BE2C (cell line): ENCODE measurements around the gene GNAQ.
A peak's percentile ranks its signal among the peaks of the same experiment; 100 is the strongest.
"Not testable (repeated sequence)": the region's sequence is repeated elsewhere in the genome, so short reads cannot be mapped to it uniquely, and the experiment has no call there.

Source experiments
- DNase-seq: peaks from one replicate; pipeline ENCODE4 v3.0.0-alpha.2; 2020
- H3K27me3 ChIP-seq: fragments of 250-450 bp; sonication (Bioruptor Pico); 2 replicates; pipeline ENCODE4 v1.5.1; 2020; ENCODE audit warnings: mild to moderate bottlenecking
- H3K36me3 ChIP-seq: fragments of 250-450 bp; sonication (Bioruptor Pico); 2 replicates; pipeline ENCODE4 v1.5.1; 2020; ENCODE audit warnings: mild to moderate bottlenecking
- H3K4me1 ChIP-seq: fragments of 250-450 bp; sonication (Bioruptor Pico); 2 replicates; pipeline ENCODE4 v1.5.1; 2020
- H3K4me3 ChIP-seq: 2 replicates; pipeline ENCODE4 v1.5.1; 2011; ENCODE audit warnings: low read depth, low read length
- H3K9me3 ChIP-seq: fragments of 250-450 bp; sonication (Bioruptor Pico); 2 replicates; pipeline ENCODE4 v1.5.1; 2020
- CTCF ChIP-seq: IDR thresholded peaks from 2 replicates; pipeline ENCODE4 v1.5.1; 2012; ENCODE audit warnings: mild to moderate bottlenecking, low read depth, low read length

Gene GNAQ

GRCh38 chr9:77708064-77708815 is 323.4 kb downstream of the GNAQ start:
- Histone ChIP-seq H3K36me3 (no peaks in the 10 kb centered on the region), H3K27me3 (no peaks in the 10 kb centered on the region), H3K9me3 (0 out of 2 replicates have a peak, but pooled peaks cover 3% of the 10 kb centered on the region), H3K4me3 (no peak overlapping the region), H3K4me1 (peaks cover 15% of the 10 kb centered on the region)
- TF ChIP-seq CTCF: no peak
- DNase-seq: no peak

GRCh38 chr9:77707383-77708063 is 324.1 kb downstream of the GNAQ start:
- no peak for TF ChIP-seq CTCF
- no peak for DNase-seq
- Histone ChIP-seq H3K36me3 (no peaks in the 10 kb centered on the region), H3K27me3 (no peaks in the 10 kb centered on the region), H3K4me1 (peaks cover 8% of the 10 kb centered on the region), H3K9me3 (0 out of 2 replicates have a peak, but pooled peaks cover 3% of the 10 kb centered on the region), H3K4me3 (no peak overlapping the region)

GRCh38 chr9:77705636-77706035 is 326.0 kb downstream of the GNAQ start:
- Histone ChIP-seq H3K36me3 (no peaks in the 10 kb centered on the region), H3K9me3 (0 out of 2 replicates have a peak, but pooled peaks cover 3% of the 10 kb centered on the region), H3K4me1 (no peaks in the 10 kb centered on the region), H3K27me3 (no peaks in the 10 kb centered on the region), H3K4me3 (no peak overlapping the region)
- DNase-seq: no peak
- TF ChIP-seq CTCF: no peak

- not testable (repeated sequence) for H3K4me1 ChIP-seq, H3K36me3 ChIP-seq, DNase-seq, H3K27me3 ChIP-seq, H3K4me3 ChIP-seq, H3K9me3 ChIP-seq
Measured at GRCh38 chr9:77702521-77703390, 328.9 kb downstream of the GNAQ start.

GRCh38 chr9:77697238-77697984 is 334.2 kb downstream of the GNAQ start:
- no peak overlapping the region for H3K4me3 ChIP-seq
- no peak for DNase-seq
- no peaks in the 10 kb centered on the region for H3K36me3 ChIP-seq
- TF ChIP-seq CTCF: no peak
- H3K4me1 ChIP-seq: no peaks in the 10 kb centered on the region
- H3K27me3 ChIP-seq: no peaks in the 10 kb centered on the region
- no peaks in the 10 kb centered on the region for H3K9me3 ChIP-seq

GRCh38 chr9:77690723-77691122 is 340.9 kb downstream of the GNAQ start:
- not testable (repeated sequence) for H3K4me3 ChIP-seq, H3K27me3 ChIP-seq, H3K36me3 ChIP-seq, DNase-seq, H3K4me1 ChIP-seq, H3K9me3 ChIP-seq
- TF ChIP-seq CTCF: 0 out of 2 replicates have a peak, but pooled peaks have one; percentile 2

- H3K36me3 ChIP-seq, H3K27me3 ChIP-seq, H3K4me3 ChIP-seq, H3K9me3 ChIP-seq, DNase-seq, H3K4me1 ChIP-seq: not testable (repeated sequence)
Measured at GRCh38 chr9:77690119-77690518, 341.5 kb downstream of the GNAQ start.

GRCh38 chr9:77687737-77688136 is 343.9 kb downstream of the GNAQ start:
- not testable (repeated sequence) for H3K4me1 ChIP-seq, DNase-seq, H3K36me3 ChIP-seq, H3K9me3 ChIP-seq, H3K4me3 ChIP-seq, H3K27me3 ChIP-seq
